GM19193 (cell line): Measurements from ENCODE around the gene IL36RN.

Experiments used
- POLR2A ChIP-seq: IDR thresholded peaks from 4 replicates; pipeline ENCODE4 v1.6.1; 2011; ENCODE audit not compliant: insufficient read depth, insufficient read length; ENCODE audit errors: extremely low read depth

The IL36RN gene

GRCh38 chr2:113032737-113033136 lies 26.3 kb upstream of the IL36RN start:
- TF ChIP-seq POLR2A: no peak

- no peak for TF ChIP-seq POLR2A
These were observed 25.0 kb upstream of the IL36RN start for GRCh38 chr2:113034016-113034415.

GRCh38 chr2:113036763-113037162 lies 22.2 kb upstream of the IL36RN start:
- TF ChIP-seq POLR2A: no peak

GRCh38 chr2:113038291-113038690 lies 20.7 kb upstream of the IL36RN start:
- TF ChIP-seq POLR2A: no peak

GRCh38 chr2:113039158-113039557 lies 19.8 kb upstream of the IL36RN start:
- TF ChIP-seq POLR2A: no peak

GRCh38 chr2:113039719-113040118 lies 19.3 kb upstream of the IL36RN start:
- no peak for TF ChIP-seq POLR2A

GRCh38 chr2:113041871-113042270 lies 17.1 kb upstream of the IL36RN start:
- TF ChIP-seq POLR2A: no peak

- TF ChIP-seq POLR2A: no peak
These were observed 12.5 kb upstream of the IL36RN start for GRCh38 chr2:113046465-113046864.

GRCh38 chr2:113050921-113051895 lies 7.8 kb upstream of the IL36RN start:
- TF ChIP-seq POLR2A: no peak

- no peak for TF ChIP-seq POLR2A
These were observed 6.5 kb upstream of the IL36RN start, which contains the start of gene IL36B for GRCh38 chr2:113052396-113052917. Gene IL36B (minus strand): TSS chr2:113052867.

GRCh38 chr2:113053666-113054065 lies 5.3 kb upstream of the IL36RN start:
- TF ChIP-seq POLR2A: no peak

GRCh38 chr2:113054066-113054465 lies 4.9 kb upstream of the IL36RN start:
- TF ChIP-seq POLR2A: no peak

GRCh38 chr2:113056521-113056920 lies 2.5 kb upstream of the IL36RN start:
- TF ChIP-seq POLR2A: no peak

GRCh38 chr2:113057117-113057516 lies 1.9 kb upstream of the IL36RN start:
- no peak for TF ChIP-seq POLR2A

GRCh38 chr2:113058411-113058994 lies 495 bp upstream of the IL36RN start:
- no peak for TF ChIP-seq POLR2A

GRCh38 chr2:113060396-113060795 lies 1.4 kb downstream of the IL36RN start:
- TF ChIP-seq POLR2A: no peak
